AG04450 (cell line): ENCODE results near the gene PALM3. TPM values are rescaled to one million over a fixed set of nuclear protein-coding genes. Genes with fewer than 3 reads are reported as not detected.

Experiments used
- CTCF ChIA-PET: fragments of 300-600, 350-600 bp; formaldehyde crosslinking; extraction: SDS; loops from one replicate; lab custom pipeline; 2022; ENCODE audit warnings: antibody characterized with exemption, inconsistent platforms; lab: Charles Lee
- POLR2A ChIA-PET: fragments of 350-600 bp; formaldehyde crosslinking; extraction: SDS; loops from one replicate; lab custom pipeline; 2021; ENCODE audit warnings: antibody characterized with exemption, inconsistent platforms; lab: Yijun Ruan, JAX
- DNase-seq: peaks from one replicate; pipeline ENCODE4 v3.0.0-alpha.2; 2011; ENCODE audit warnings: low read depth, low spot score
- H3K27ac ChIP-seq: one replicate; pipeline ENCODE4 v1.5.1; 2012; ENCODE audit warnings: low read depth, low read length, control low read depth
- H3K27me3 ChIP-seq: one replicate; pipeline ENCODE4 v1.6.0; 2012; ENCODE audit warnings: low read length; ENCODE audit not compliant: control insufficient read depth, insufficient read depth
- H3K4me3 ChIP-seq: 2 replicates; pipeline ENCODE4 v1.5.1; 2011; ENCODE audit warnings: mild to moderate bottlenecking, low read depth, low read length, control low read depth
- H3K9me3 ChIP-seq: 2 replicates; pipeline ENCODE4 v1.5.1; 2012; ENCODE audit warnings: low read length; ENCODE audit not compliant: control insufficient read depth, insufficient read depth
- polyA plus RNA-seq: library from polyadenylated mRNA; depleted of rRNA; stranded (reverse); fragments of >200 nt; gene quantifications from 2 replicates; pipeline ENCODE4 v1.2.3, GENCODE V29; 2011; rRNA removed
- TF ChIP-seq, protein P1 (sequence below): IDR thresholded peaks from 2 replicates; pipeline ENCODE4 v1.5.1; 2011; ENCODE audit warnings: low read depth, low read length, control low read depth, inconsistent platforms

The PALM3 gene
- polyA plus RNA-seq, 1 experiment = 0.43 TPM

DNA sequence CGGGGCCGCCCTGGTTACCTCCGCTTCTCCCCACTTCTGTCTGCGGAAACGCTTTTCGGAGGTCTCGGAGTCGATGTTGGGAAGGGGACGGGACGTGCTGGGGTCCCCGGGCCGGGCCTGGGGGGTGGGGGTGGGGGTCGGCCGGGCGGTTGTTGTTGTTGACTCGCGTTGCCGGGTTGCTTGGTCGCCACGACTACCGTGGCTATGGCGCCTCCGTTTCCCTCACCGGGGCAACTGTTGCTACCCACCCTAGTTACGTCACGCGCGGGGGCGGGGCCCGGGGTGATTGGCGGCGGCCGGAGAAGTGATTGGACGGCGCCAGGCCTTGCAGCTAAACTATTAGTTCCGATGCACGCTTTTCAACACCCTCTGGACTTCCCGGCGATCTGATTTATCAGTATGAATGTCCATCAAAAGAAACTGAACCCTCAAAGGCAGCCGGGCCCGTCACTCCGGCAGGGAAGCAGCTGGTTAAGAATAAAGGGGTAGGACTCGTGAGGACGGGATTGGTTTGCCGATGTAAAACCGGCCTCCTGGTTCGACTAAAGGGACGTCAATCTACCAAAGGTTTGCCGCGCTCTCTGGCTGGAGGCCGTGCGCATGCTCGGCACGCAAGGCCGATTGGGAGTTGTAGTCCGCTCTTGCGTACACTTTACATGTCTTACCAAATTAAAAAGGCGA, 55.7 kb downstream of the PALM3 start, which contains the start of gene RFX1:
TSS of gene RFX1 (minus strand) at position 236 of the 681 bp plus-strand sequence. CDS start 12,477 bp downstream, outside the sequence.
- CTCF ChIA-PET = interaction anchor here (0.5 to 0.7 kb wide), 2 partner anchors 44 to 67 kb away, joined by 3 to 4 read pairs; no protein-coding TSS in a partner anchor
- POLR2A ChIA-PET = interaction anchor here (0.6 to 1.8 kb wide), 9 partner anchors 15 to 498 kb away, joined by 3 to 8 read pairs (median 3); partner anchors contain the start of gene IL27RA
- TF ChIP-seq, protein P1, sequence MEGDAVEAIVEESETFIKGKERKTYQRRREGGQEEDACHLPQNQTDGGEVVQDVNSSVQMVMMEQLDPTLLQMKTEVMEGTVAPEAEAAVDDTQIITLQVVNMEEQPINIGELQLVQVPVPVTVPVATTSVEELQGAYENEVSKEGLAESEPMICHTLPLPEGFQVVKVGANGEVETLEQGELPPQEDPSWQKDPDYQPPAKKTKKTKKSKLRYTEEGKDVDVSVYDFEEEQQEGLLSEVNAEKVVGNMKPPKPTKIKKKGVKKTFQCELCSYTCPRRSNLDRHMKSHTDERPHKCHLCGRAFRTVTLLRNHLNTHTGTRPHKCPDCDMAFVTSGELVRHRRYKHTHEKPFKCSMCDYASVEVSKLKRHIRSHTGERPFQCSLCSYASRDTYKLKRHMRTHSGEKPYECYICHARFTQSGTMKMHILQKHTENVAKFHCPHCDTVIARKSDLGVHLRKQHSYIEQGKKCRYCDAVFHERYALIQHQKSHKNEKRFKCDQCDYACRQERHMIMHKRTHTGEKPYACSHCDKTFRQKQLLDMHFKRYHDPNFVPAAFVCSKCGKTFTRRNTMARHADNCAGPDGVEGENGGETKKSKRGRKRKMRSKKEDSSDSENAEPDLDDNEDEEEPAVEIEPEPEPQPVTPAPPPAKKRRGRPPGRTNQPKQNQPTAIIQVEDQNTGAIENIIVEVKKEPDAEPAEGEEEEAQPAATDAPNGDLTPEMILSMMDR = no peak

DNA sequence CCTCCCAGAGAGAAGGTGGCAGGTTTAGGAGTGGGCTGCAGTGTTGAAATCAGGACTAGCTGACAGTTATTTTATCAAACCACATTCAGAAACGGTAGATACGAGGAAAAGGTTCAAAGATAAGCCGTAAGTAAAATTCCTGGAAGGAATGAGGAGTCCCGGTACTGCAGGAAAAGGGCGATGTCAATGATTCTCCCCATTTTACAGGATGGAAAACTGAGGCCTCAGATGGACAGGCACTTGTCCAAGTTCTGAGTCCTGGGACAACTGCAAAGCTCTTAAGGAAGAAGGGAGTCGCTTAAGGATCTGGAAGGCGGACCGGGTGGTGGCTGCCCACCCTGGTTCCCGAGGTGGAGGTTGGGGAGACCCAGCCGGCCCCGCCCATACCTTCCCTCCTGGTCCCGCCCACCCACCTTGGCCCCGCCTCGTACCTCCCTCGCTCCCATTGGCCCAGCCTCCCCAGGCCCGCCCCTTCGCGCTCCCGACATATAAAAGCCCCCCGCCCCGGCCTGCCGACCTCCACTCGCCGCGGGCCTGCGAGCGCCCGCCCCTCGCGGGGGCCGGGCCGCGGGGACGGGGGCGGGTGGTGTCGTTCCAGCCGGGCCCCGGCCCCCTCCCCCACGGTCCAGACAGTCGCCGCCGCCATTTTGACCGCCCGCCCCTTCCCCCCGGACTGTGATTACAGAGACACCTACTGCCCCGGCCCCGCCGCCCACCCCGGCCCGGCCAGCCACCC, 56.4 kb downstream of the PALM3 start:
- ChIA-PET POLR2A (interaction anchor here (0.6 to 1.8 kb wide), 8 partner anchors 18 to 119 kb away, joined by 3 to 8 read pairs (median 4); partner anchors contain the start of gene IL27RA), CTCF (interaction anchor here (0.5 kb wide), 1 partner anchor 45 kb away, joined by 3 read pairs; no protein-coding TSS in a partner anchor)
- Histone ChIP-seq H3K4me3 (peak overlapping the region; percentile 71), H3K27me3 (no peaks in the 10 kb centered on the region), H3K27ac (peak overlapping the region; percentile 68), H3K9me3 (no peaks in the 10 kb centered on the region; the same call in 1 of the 2 replicates)
- TF ChIP-seq, protein P1 = no peak
- peak; percentile 45 for DNase-seq

More for the DNA sequence above, 55.7 kb downstream of the PALM3 start, which contains the start of gene RFX1:
- Histone ChIP-seq H3K27me3 (no peaks in the 10 kb centered on the region), H3K9me3 (no peaks in the 10 kb centered on the region; the same call in 1 of the 2 replicates), H3K27ac (peak within 1 kb of the TSS; percentile 94), H3K4me3 (peak within 1 kb of the TSS; percentile 75)
- peak; percentile 100 for DNase-seq

GRCh38 chr19:14004619-14005348, 57.1 kb downstream of the PALM3 start:
- ChIA-PET POLR2A (interaction anchor here (1.0 kb wide), 1 partner anchor 43 kb away, joined by 3 read pairs; no protein-coding TSS in a partner anchor), CTCF (no interaction called here)
- DNase-seq = no peak
- TF ChIP-seq, protein P1 = no peak
- no peaks in the 10 kb centered on the region for H3K27me3 ChIP-seq
- no peak overlapping the region for H3K4me3 ChIP-seq
- no peak overlapping the region for H3K27ac ChIP-seq
- H3K9me3 ChIP-seq = peaks cover under 1% of the 10 kb centered on the region

Other genes with a start within 250 kb of the PALM3 start
- gene NANOS3, start 184.9 kb downstream of the PALM3 start, polyA plus RNA-seq = 0.36 and 0.37 TPM in 2 replicates
- gene BRME1, start 156.0 kb downstream of the PALM3 start, polyA plus RNA-seq = 0.12 and 0.17 TPM in 2 replicates
- gene CC2D1A, start 155.9 kb downstream of the PALM3 start, polyA plus RNA-seq = 5.1 and 6.7 TPM in 2 replicates
- gene PODNL1, start 123.7 kb downstream of the PALM3 start, polyA plus RNA-seq = 2.8 and 3.4 TPM in 2 replicates
- gene DCAF15, start 109.6 kb downstream of the PALM3 start, polyA plus RNA-seq = 6.1 and 7.3 TPM in 2 replicates
- 0.38 and 0.63 TPM in 2 replicates for gene RFX1, start 55.8 kb downstream of the PALM3 start, polyA plus RNA-seq
- gene RLN3, start 33.9 kb downstream of the PALM3 start, polyA plus RNA-seq = not detected in 2 replicates
- 4.5 and 5.4 TPM in 2 replicates for gene IL27RA, start 30.3 kb downstream of the PALM3 start, polyA plus RNA-seq
- 0.27 and 0.56 TPM in 2 replicates for gene MISP3, start 10.7 kb upstream of the PALM3 start, polyA plus RNA-seq
- gene C19orf67, start 23.7 kb upstream of the PALM3 start, polyA plus RNA-seq = not detected in 2 replicates
- 5.1 and 6.5 TPM in 2 replicates for gene SAMD1, start 28.7 kb upstream of the PALM3 start, polyA plus RNA-seq
- gene PRKACA, start 55.7 kb upstream of the PALM3 start, polyA plus RNA-seq = 17.9 and 25.1 TPM in 2 replicates
- gene ASF1B, start 74.5 kb upstream of the PALM3 start, polyA plus RNA-seq = 2.8 and 2.9 TPM in 2 replicates
- gene ADGRL1, start 144.1 kb upstream of the PALM3 start, polyA plus RNA-seq = 2.0 and 2.9 TPM in 2 replicates